ENCODE measurements around the gene KANSL3. TPM values are rescaled to one million over a fixed set of nuclear protein-coding genes. Genes with fewer than 3 reads are reported as not detected.
A peak's percentile ranks its signal among the peaks of the same experiment; 100 is the strongest.

KANSL3 gene
- 185 and 224 TPM in 2 replicates for total RNA-seq (2011; cell fraction: chromatin; rRNA removed; ENCODE audit: low replicate concordance)
- 117 and 128 TPM in 2 replicates for total RNA-seq (2011; cell fraction: nucleolus; rRNA removed)
- total RNA-seq (2011; cell fraction: nucleoplasm; rRNA removed): 131 and 167 TPM in 2 replicates
- total RNA-seq (2014; rRNA removed) (32.8 and 34.4 TPM in 2 replicates), total RNA-seq (2014; rRNA removed; fragmentation: Illumina TruSeq; extraction: Trizol) (25.5 and 29.1 TPM in 2 replicates), total RNA-seq (2015; rRNA removed; fragmentation: Illumina TruSeq; extraction: Trizol) (30.0 and 31.1 TPM in 2 replicates), total RNA-seq (2021) (43.7 and 46.2 TPM in 2 replicates), polyA plus RNA-seq (2011; rRNA removed) (27.1 and 35.5 TPM in 2 replicates), polyA plus RNA-seq (2014; fragmentation: Illumina TruSeq; extraction: Trizol) (33.8 and 36.5 TPM in 2 replicates), polyA plus RNA-seq (2014; fragmentation: Nextera tagmentation; extraction: Ambion mirVana) (10 to 100 TPM; 11.3 to 20.1 TPM), polyA plus RNA-seq (2014; rRNA removed) (27.9 and 31.3 TPM in 2 replicates), polyA minus RNA-seq (2011; rRNA and poly(A)+ RNA removed) (62.4 and 65.0 TPM in 2 replicates), Bru-seq, nascent RNA (percentile 86 among the genes with signal in this experiment), BruChase-seq, experiment 1, labeled RNA remaining after a 2-hour chase (percentile 91 among the genes with signal in this experiment), BruChase-seq, experiment 2, labeled RNA remaining after a 6-hour chase (percentile 93 among the genes with signal in this experiment)
- polyA plus RNA-seq (2011; cell fraction: cytosol; rRNA removed): 28.7 and 29.0 TPM in 2 replicates
- 80.3 and 95.3 TPM in 2 replicates for polyA plus RNA-seq (2011; cell fraction: nucleus; rRNA removed)
- polyA plus RNA-seq (2012): 35.6 and 36.3 TPM in 2 replicates
- 25.7 and 31.9 TPM in 2 replicates for polyA minus RNA-seq (2011; cell fraction: cytosol; rRNA and poly(A)+ RNA removed)
- polyA minus RNA-seq (2011; cell fraction: nucleus; rRNA and poly(A)+ RNA removed): 55.6 and 71.6 TPM in 2 replicates
- long read RNA-seq, experiment 1, partial matches to known transcripts: 20 of 65 reads
- long read RNA-seq, experiment 1, other reads (novel, unspliced or antisense): 42 of 65 reads
- long read RNA-seq, experiment 2, full-length matches to known transcripts: 5 of 42 reads
- long read RNA-seq, experiment 2, partial matches to known transcripts: 13 of 42 reads
- long read RNA-seq, experiment 2, other reads (novel, unspliced or antisense): 24 of 42 reads
- long read RNA-seq, experiment 3, partial matches to known transcripts: 1 of 6 reads
- long read RNA-seq, experiment 3, other reads (novel, unspliced or antisense): 5 of 6 reads

DNA sequence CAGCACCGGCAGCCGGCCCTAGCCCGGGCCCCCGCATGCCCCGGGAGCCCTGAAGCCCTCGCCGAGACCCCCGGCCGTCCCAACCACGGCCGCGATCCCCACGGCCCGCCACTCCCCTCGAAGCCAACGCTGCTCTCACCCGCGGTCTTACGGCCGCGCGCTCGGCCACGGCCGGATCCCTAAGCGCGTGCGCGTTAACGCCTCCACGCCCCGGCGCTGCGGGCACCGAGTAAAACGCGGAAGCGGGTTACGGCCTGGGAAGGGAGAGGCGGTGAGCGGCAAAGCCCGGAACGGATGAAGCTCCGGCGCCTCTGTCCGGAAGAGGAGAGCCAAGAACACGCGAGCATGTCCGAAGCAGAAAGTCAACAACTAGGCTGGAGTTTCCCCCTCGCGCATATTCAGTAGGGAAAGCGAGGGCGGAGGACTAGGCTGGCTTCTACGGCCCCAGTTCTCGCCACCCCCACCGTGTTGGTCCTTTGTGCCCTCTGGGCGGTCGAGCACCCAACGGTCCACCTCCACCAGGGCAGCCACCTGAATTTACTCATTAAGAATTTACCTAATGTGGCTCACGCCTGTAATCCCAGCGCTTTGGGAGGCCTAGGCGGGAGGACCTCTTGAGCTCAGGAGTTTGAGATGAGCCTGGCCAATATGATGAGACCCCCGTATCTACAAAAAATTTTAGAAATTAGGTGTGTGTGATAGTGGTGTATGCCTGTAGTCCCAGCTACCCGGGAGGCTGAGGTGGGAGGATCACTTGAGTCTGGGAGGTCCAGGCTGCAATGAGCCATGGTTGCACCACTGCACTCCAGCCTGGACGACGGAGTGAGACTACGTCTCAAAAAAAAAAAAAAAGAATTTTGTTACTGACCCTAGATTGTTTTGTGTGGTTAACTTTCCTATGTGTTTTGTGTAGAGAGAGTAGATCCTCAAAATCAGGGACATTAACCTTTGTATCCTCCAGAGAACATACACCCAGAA lies at the start of gene KANSL3:
Gene KANSL3, minus strand, starts transcription at position 169 of the 978 bp plus-strand sequence. CDS start 1,177 bp downstream, outside the sequence.
- no peaks in the 10 kb centered on the region for H4K20me1 ChIP-seq (replicated peaks; ENCODE audit: control insufficient read depth, insufficient read depth, low read length)
- TF ChIP-seq POLR2A (conservative IDR thresholded peaks at IDR 0.05): peak; percentile 88
- peak; percentile 46; the same call in 1 of the 2 replicates for TF ChIP-seq DIDO1 (tag; IDR thresholded peaks at IDR 0.05; ENCODE audit: low read depth)
- TF ChIP-seq, protein P1, sequence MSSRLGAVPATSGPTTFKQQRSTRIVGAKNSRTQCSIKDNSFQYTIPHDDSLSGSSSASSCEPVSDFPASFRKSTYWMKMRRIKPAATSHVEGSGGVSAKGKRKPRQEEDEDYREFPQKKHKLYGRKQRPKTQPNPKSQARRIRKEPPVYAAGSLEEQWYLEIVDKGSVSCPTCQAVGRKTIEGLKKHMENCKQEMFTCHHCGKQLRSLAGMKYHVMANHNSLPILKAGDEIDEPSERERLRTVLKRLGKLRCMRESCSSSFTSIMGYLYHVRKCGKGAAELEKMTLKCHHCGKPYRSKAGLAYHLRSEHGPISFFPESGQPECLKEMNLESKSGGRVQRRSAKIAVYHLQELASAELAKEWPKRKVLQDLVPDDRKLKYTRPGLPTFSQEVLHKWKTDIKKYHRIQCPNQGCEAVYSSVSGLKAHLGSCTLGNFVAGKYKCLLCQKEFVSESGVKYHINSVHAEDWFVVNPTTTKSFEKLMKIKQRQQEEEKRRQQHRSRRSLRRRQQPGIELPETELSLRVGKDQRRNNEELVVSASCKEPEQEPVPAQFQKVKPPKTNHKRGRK (tag; IDR thresholded peaks at IDR 0.05): no peak
- TF ChIP-seq SLC30A9 (CRISPR knock-in tag; IDR thresholded peaks at IDR 0.05): no peak
- peak; percentile 79; the same call in 1 of the 2 replicates for TF ChIP-seq GTF2F1 (IDR thresholded peaks at IDR 0.05; ENCODE audit: low read depth, low read length)
- TF ChIP-seq ZNF197 (CRISPR knock-in tag; IDR thresholded peaks at IDR 0.05; ENCODE audit: low read depth): peak; percentile 63; the same call in 1 of the 2 replicates
- TF ChIP-seq, protein P2, sequence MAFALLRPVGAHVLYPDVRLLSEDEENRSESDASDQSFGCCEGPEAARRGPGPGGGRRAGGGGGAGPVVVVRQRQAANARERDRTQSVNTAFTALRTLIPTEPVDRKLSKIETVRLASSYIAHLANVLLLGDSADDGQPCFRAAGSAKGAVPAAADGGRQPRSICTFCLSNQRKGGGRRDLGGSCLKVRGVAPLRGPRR (CRISPR knock-in tag; IDR thresholded peaks at IDR 0.05): peak; percentile 51; the same call in 1 of the 2 replicates
- TF ChIP-seq, protein P3, sequence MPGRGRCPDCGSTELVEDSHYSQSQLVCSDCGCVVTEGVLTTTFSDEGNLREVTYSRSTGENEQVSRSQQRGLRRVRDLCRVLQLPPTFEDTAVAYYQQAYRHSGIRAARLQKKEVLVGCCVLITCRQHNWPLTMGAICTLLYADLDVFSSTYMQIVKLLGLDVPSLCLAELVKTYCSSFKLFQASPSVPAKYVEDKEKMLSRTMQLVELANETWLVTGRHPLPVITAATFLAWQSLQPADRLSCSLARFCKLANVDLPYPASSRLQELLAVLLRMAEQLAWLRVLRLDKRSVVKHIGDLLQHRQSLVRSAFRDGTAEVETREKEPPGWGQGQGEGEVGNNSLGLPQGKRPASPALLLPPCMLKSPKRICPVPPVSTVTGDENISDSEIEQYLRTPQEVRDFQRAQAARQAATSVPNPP (IDR thresholded peaks at IDR 0.05; ENCODE audit: borderline replicate concordance, insufficient read depth, insufficient read length): no peak
- no peak for TF ChIP-seq SRSF9 (IDR thresholded peaks at IDR 0.05; ENCODE audit: borderline replicate concordance, low read depth, low read length)
- TF ChIP-seq EZH2 (IDR thresholded peaks at IDR 0.05; ENCODE audit: borderline replicate concordance, low read depth, low read length): no peak
- peak; percentile 97 for TF ChIP-seq ETV5 (CRISPR knock-in tag; IDR thresholded peaks at IDR 0.05; ENCODE audit: low read depth)
- TF ChIP-seq HDAC8 (tag; IDR thresholded peaks at IDR 0.05): no peak
- TF ChIP-seq CHD2 (IDR thresholded peaks at IDR 0.05; ENCODE audit: low read depth, low read length): no peak; the same call in 1 of the 2 replicates

More for the DNA sequence above, at the start of gene KANSL3:
- ATAC-seq (peak; percentile 70), DNase-seq (ENCODE audit: extremely low read depth in 1 of 4, low spot score in 3 of 4) (peak; percentile 89 to 95 (median 92)), FAIRE-seq (peak; percentile 87)
- no peaks in the 10 kb centered on the region for H3K9me3 ChIP-seq (replicated peaks; ENCODE audit: control insufficient read depth, insufficient read depth, low read depth, low read length)
- in situ Hi-C loops (cut with MboI) (no loop called here), intact Hi-C loops (cut with micrococcal nuclease) (loop anchor here (5.0 kb wide), 2 partner anchors 104 to 124 kb away; partner anchors contain the start of genes CNNM4 and LMAN2L)
- H3K4me3 ChIP-seq: peak within 1 kb of the TSS; percentile 45
- peak within 1 kb of the TSS; percentile 95 for H3K4me2 ChIP-seq (ENCODE audit: insufficient read depth, low read length)
- H3K4me1 ChIP-seq (replicated peaks in 1 of 2; ENCODE audit: control insufficient read depth in 2 of 2, insufficient read depth in 2 of 2, low read length in 2 of 2): peaks cover 11 to 17% of the 10 kb centered on the region in 2 experiments; a peak in 4 of 5 replicates
- H3K27ac ChIP-seq (ENCODE audit: extremely low read depth, low read depth, low read length): peak within 1 kb of the TSS; percentile 96
- 10% methylated on average over 61 of the region's 67 CpGs for WGBS (ENCODE audit: insufficient coverage, low coverage, missing lambda C conversion rate)
- CTCF ChIA-PET (ENCODE audit: low intra/inter-chr PET ratio): no interaction called here
- peak within 1 kb of the TSS; percentile 100 for H2AFZ ChIP-seq (ENCODE audit: low read depth, low read length)
- TSS peak; percentile 95 for BruUV-seq (replicated peaks)
- no peaks in the 10 kb centered on the region for H3K27me3 ChIP-seq (ENCODE audit: control insufficient read depth in 2 of 2, insufficient read depth in 2 of 2, low read length in 2 of 2)
- POLR2A ChIA-PET: interaction anchor here (0.5 to 6.9 kb wide), 13 partner anchors 12 to 309 kb away, joined by 3 to 70 read pairs (median 4); partner anchors contain the start of genes CNNM4 and NCAPH
- peak within 1 kb of the TSS; percentile 78 to 97 for H3K9ac ChIP-seq (ENCODE audit: insufficient read depth in 1 of 2, low read depth in 2 of 2, low read length in 2 of 2)
- H3K79me2 ChIP-seq (ENCODE audit: control insufficient read depth, insufficient read depth, low read length): peaks cover 41% of the 10 kb centered on the region
- H3K36me3 ChIP-seq (ENCODE audit: control insufficient read depth, insufficient read depth, low read length): peaks cover 31% of the 10 kb centered on the region
- H3K9me1 ChIP-seq (ENCODE audit: control insufficient read depth, insufficient read depth, low read length): peaks cover 3% of the 10 kb centered on the region

All from K562 (cell line).